Measurements from ENCODE around the gene FGF18.

Gene FGF18

DNA sequence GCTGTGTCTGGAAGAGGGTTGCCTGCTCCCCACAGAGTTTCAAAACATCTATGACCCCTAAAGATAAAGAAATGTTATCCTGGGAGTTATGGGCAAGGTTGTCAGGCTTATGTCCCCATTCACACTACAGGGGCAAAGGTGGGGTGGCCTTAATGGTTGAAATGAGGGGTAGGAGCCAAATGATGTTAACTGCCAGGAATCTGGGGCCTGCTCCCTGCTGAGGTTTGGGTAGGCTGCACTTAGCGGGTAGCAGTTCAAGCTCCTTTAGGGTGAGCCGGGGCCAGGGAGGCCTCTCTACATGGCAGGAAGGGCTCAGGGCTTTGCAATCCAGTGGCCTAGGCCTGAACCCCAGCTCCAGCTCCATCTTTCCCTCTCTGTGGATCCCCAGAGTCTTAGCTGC lies 3.0 kb downstream of the FGF18 start:
- no peak overlapping the region for H3K4me3 ChIP-seq (ENCODE audit: insufficient read depth, low read depth, low read length, poor library complexity, severe bottlenecking)
- no peak overlapping the region for H3K27ac ChIP-seq (ENCODE audit: insufficient read depth, low read length, poor library complexity, severe bottlenecking)
- H3K9me3 ChIP-seq (ENCODE audit: control insufficient read depth, low read length), result no peaks in the 10 kb centered on the region
- no peak for DNase-seq
- H3K36me3 ChIP-seq (ENCODE audit: control insufficient read depth, insufficient read depth, low read length), result no peaks in the 10 kb centered on the region
- H3K27me3 ChIP-seq (replicated peaks; ENCODE audit: control insufficient read depth, insufficient read depth, low read length, poor library complexity, severe bottlenecking), result peaks cover 17% of the 10 kb centered on the region
- H3K4me1 ChIP-seq (ENCODE audit: control insufficient read depth, insufficient read depth, low read length, poor library complexity, severe bottlenecking), result peaks cover 18% of the 10 kb centered on the region

DNA sequence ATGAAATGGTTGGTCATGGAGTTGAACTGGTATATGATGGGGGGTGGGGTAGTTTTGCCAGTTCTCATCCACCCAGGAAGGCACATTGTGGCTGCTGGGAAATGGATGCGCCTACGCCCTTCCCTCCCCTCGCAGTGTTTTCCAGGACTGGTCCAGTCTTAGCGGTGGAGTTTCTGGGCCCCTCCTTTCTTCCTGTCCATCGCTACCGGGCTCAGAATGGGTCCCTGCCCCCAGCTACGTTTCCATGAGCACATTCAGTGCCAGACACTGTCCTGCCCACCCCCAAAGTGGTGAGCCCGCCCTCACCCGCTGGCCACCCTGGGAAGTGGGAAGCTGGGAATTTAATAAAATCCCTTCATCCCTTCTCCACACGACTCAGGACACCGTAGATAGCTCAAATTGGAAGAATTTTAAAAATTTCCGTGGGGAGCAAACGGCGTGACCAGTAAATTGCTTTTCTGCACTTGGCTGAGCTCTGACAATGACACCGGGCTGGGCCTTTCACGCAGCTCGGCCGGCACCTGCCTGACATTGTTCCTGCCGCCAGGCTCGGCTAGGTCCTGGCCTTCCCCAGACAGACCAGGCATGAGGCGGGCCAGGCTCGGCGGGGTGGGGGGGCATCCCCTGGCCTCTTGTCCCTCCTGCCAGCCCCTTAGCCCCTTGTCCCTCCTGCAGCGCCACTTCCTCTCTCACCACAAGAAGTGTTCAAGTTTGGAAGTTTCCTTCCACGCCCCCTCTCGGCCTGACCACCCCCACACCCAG lies 3.6 kb downstream of the FGF18 start:
- no peaks in the 10 kb centered on the region for H3K36me3 ChIP-seq (ENCODE audit: control insufficient read depth, insufficient read depth, low read length)
- DNase-seq, result no peak
- no peaks in the 10 kb centered on the region for H3K9me3 ChIP-seq (ENCODE audit: control insufficient read depth, low read length)
- peaks cover 17% of the 10 kb centered on the region for H3K27me3 ChIP-seq (replicated peaks; ENCODE audit: control insufficient read depth, insufficient read depth, low read length, poor library complexity, severe bottlenecking)
- H3K4me3 ChIP-seq (ENCODE audit: insufficient read depth, low read depth, low read length, poor library complexity, severe bottlenecking), result no peak overlapping the region
- H3K4me1 ChIP-seq (ENCODE audit: control insufficient read depth, insufficient read depth, low read length, poor library complexity, severe bottlenecking), result peaks cover 18% of the 10 kb centered on the region
- H3K27ac ChIP-seq (ENCODE audit: insufficient read depth, low read length, poor library complexity, severe bottlenecking), result no peak overlapping the region

DNA sequence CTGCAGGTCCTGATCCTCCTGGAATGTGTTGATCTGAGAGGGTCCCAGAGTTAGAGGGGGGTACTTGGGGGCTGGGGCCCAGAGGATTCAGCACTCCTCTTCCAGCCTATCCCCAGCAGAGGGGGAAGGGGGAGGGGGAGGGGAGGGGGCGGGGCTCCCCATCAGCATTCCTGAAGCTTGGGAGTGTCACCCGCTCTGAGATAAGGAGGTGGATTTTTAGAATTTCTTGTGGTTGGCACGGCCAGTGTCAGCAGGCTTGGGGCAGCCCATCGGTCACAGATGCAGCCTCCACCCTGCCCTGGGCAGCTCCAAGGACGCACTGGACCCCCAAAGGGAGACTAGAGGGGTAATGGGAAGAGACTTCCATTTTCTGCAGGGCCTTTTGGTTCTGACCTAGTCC lies 5.3 kb downstream of the FGF18 start:
- no peaks in the 10 kb centered on the region for H3K9me3 ChIP-seq (ENCODE audit: control insufficient read depth, low read length)
- H3K4me1 ChIP-seq (ENCODE audit: control insufficient read depth, insufficient read depth, low read length, poor library complexity, severe bottlenecking), result peaks cover 8% of the 10 kb centered on the region
- no peak overlapping the region for H3K4me3 ChIP-seq (ENCODE audit: insufficient read depth, low read depth, low read length, poor library complexity, severe bottlenecking)
- no peaks in the 10 kb centered on the region for H3K36me3 ChIP-seq (ENCODE audit: control insufficient read depth, insufficient read depth, low read length)
- H3K27ac ChIP-seq (ENCODE audit: insufficient read depth, low read length, poor library complexity, severe bottlenecking), result no peak overlapping the region
- DNase-seq, result no peak
- H3K27me3 ChIP-seq (replicated peaks; ENCODE audit: control insufficient read depth, insufficient read depth, low read length, poor library complexity, severe bottlenecking), result peaks cover 17% of the 10 kb centered on the region

DNA sequence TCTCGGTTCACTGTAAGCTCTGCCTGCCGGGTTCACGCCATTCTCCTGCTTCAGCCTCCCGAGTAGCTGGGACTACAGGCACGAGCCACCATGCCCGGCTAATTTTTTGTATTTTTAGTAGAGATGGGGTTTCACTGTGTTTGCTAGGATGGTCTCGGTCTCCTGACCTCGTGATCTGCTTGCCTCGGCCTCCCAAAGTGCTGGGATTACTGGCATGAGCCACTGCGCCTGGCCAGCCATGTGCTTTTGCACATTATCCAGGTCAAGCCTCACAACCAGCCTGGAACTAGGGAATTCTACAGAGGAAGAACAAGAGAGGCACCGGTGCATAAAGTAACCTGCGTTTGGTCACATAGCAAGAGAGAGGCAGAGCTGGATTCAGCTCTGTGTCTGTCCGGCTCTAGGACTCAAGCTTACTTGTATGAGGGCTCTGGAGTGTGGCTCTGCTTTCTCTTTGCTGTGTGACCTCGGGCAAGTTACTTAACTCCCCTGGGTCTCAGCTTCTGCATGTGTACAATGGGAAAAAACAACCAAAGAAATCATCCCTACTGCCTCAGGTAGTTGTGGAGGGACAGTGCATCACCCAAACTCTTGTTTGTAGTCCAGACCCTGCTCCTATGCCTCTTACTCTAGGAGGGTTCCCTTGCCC lies 6.3 kb downstream of the FGF18 start:
- Histone ChIP-seq H3K27ac (ENCODE audit: insufficient read depth, low read length, poor library complexity, severe bottlenecking) (no peak overlapping the region), H3K4me1 (ENCODE audit: control insufficient read depth, insufficient read depth, low read length, poor library complexity, severe bottlenecking) (peaks cover 2% of the 10 kb centered on the region), H3K36me3 (ENCODE audit: control insufficient read depth, insufficient read depth, low read length) (no peaks in the 10 kb centered on the region), H3K27me3 (replicated peaks; ENCODE audit: control insufficient read depth, insufficient read depth, low read length, poor library complexity, severe bottlenecking) (peaks cover 9% of the 10 kb centered on the region), H3K4me3 (ENCODE audit: insufficient read depth, low read depth, low read length, poor library complexity, severe bottlenecking) (no peak overlapping the region), H3K9me3 (ENCODE audit: control insufficient read depth, low read length) (no peaks in the 10 kb centered on the region)
- no peak for DNase-seq

DNA sequence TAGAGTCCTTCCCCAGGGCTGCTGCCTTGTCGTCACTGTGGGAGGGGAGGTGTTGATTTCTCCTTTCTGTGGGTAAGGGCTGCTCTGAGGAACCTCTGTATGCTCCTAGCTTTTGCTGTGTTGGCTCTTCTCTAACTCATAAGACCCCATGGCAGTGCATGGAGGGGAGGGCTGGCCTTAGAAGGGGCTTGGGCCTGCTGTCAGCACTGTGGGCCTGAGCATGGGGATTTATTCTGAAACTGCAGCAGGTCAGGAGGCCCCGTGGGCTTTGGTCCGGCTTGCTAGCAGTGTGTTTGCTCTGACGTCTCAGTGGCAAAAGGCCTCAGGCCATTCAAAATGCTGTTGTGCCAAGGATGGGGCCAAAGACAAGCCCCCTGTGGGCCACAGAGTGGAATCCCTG lies 6.8 kb downstream of the FGF18 start:
- Histone ChIP-seq H3K4me1 (ENCODE audit: control insufficient read depth, insufficient read depth, low read length, poor library complexity, severe bottlenecking) (no peaks in the 10 kb centered on the region), H3K36me3 (ENCODE audit: control insufficient read depth, insufficient read depth, low read length) (no peaks in the 10 kb centered on the region), H3K27ac (ENCODE audit: insufficient read depth, low read length, poor library complexity, severe bottlenecking) (no peak overlapping the region), H3K9me3 (ENCODE audit: control insufficient read depth, low read length) (no peaks in the 10 kb centered on the region), H3K4me3 (ENCODE audit: insufficient read depth, low read depth, low read length, poor library complexity, severe bottlenecking) (no peak overlapping the region), H3K27me3 (replicated peaks; ENCODE audit: control insufficient read depth, insufficient read depth, low read length, poor library complexity, severe bottlenecking) (peaks cover 4% of the 10 kb centered on the region)
- DNase-seq, result no peak

DNA sequence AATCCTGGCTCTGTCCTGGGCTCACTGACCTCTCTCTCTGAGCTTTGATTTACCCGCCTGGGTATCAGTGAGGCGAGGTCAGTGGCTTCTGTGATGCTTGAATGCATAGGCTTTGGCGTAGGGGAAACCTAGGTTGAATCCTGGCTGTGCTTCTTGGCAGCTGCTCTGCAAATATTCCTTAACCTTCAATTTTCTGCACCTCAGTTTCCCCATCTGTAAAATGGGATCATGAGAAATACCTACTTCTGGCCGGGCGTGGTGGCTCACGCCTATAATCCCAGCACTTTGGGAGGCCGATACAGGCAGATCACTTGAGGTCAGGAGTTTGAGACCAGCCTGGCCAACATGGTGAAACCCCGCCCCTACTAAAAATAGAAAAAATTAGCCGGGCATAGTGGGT lies 7.2 kb downstream of the FGF18 start:
- Histone ChIP-seq H3K27ac (ENCODE audit: insufficient read depth, low read length, poor library complexity, severe bottlenecking) (no peak overlapping the region), H3K4me3 (ENCODE audit: insufficient read depth, low read depth, low read length, poor library complexity, severe bottlenecking) (no peak overlapping the region), H3K9me3 (ENCODE audit: control insufficient read depth, low read length) (no peaks in the 10 kb centered on the region), H3K27me3 (replicated peaks; ENCODE audit: control insufficient read depth, insufficient read depth, low read length, poor library complexity, severe bottlenecking) (no peaks in the 10 kb centered on the region), H3K36me3 (ENCODE audit: control insufficient read depth, insufficient read depth, low read length) (no peaks in the 10 kb centered on the region), H3K4me1 (ENCODE audit: control insufficient read depth, insufficient read depth, low read length, poor library complexity, severe bottlenecking) (no peaks in the 10 kb centered on the region)
- DNase-seq, result no peak

DNA sequence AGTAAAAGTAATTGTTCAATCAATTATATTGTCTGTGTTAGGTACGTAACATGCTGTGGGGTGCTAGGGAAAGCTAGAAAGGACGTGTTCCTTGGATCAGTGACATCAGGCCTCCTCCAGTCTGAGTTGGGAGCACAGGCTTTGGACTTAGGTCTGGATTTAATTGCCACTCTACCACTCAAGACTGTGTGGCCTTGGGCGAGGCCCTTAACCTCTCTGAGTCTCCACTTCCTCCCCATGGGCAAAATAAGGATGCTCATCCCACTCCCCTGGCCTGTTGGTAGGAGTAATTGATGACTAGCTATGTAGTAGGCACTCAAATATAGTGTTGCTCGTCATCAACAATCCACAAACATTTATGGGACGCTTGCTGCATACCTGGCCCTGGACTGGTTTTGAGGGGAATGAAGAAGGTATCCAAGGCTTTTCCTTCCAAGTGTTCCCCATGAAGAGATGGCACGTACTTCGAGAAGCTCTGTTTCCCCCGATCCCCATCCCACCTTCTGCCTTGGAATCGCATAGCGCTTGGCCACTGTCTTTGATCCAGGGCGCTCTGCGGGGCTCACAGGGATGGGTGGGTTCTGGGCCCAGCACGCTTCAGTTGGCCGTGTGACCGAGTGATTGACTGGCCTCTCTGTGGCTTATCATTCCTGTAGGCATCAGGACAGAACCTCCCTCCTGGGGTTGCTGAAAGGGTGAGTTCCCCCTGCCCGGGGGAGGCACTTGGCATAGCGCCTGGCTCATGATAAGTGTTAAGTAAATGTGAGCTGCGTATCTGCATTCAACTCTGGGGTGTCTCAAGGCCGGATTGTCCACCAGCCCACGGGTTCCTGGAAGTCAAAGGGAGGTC lies 8.1 kb downstream of the FGF18 start:
- Histone ChIP-seq H3K4me1 (ENCODE audit: control insufficient read depth, insufficient read depth, low read length, poor library complexity, severe bottlenecking) (no peaks in the 10 kb centered on the region), H3K27ac (ENCODE audit: insufficient read depth, low read length, poor library complexity, severe bottlenecking) (no peak overlapping the region), H3K9me3 (ENCODE audit: control insufficient read depth, low read length) (no peaks in the 10 kb centered on the region), H3K4me3 (ENCODE audit: insufficient read depth, low read depth, low read length, poor library complexity, severe bottlenecking) (no peak overlapping the region), H3K36me3 (ENCODE audit: control insufficient read depth, insufficient read depth, low read length) (no peaks in the 10 kb centered on the region), H3K27me3 (replicated peaks; ENCODE audit: control insufficient read depth, insufficient read depth, low read length, poor library complexity, severe bottlenecking) (no peaks in the 10 kb centered on the region)
- DNase-seq, result no peak

DNA sequence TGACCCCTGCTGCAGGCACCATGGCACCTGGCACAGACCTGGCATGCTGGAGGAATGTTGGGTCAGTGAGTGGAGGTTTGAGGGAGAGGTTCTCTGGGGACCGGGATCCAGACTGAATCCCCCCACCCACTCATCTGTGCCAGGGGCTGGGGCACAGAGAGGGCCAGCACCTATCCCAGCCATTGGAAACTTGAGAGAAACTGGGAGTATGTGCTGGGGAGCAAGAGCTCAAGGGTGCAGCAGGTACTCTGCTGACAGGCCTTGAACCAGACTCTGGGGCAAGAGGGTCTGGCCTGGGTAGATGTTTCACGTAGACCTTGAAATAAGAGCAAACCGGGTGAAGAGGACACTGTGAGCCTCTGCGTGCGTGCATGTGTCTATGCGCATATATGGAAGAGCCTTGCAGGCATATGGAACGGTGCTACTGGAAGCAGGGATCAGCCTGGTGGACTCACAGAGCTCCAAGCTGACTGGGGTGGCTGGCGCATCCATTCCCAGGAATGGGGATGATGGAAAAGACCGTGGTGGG lies 8.8 kb downstream of the FGF18 start:
- no peaks in the 10 kb centered on the region for H3K4me1 ChIP-seq (ENCODE audit: control insufficient read depth, insufficient read depth, low read length, poor library complexity, severe bottlenecking)
- no peaks in the 10 kb centered on the region for H3K36me3 ChIP-seq (ENCODE audit: control insufficient read depth, insufficient read depth, low read length)
- no peaks in the 10 kb centered on the region for H3K27me3 ChIP-seq (replicated peaks; ENCODE audit: control insufficient read depth, insufficient read depth, low read length, poor library complexity, severe bottlenecking)
- DNase-seq, result no peak
- no peak overlapping the region for H3K4me3 ChIP-seq (ENCODE audit: insufficient read depth, low read depth, low read length, poor library complexity, severe bottlenecking)
- no peak overlapping the region for H3K27ac ChIP-seq (ENCODE audit: insufficient read depth, low read length, poor library complexity, severe bottlenecking)
- no peaks in the 10 kb centered on the region for H3K9me3 ChIP-seq (ENCODE audit: control insufficient read depth, low read length)

DNA sequence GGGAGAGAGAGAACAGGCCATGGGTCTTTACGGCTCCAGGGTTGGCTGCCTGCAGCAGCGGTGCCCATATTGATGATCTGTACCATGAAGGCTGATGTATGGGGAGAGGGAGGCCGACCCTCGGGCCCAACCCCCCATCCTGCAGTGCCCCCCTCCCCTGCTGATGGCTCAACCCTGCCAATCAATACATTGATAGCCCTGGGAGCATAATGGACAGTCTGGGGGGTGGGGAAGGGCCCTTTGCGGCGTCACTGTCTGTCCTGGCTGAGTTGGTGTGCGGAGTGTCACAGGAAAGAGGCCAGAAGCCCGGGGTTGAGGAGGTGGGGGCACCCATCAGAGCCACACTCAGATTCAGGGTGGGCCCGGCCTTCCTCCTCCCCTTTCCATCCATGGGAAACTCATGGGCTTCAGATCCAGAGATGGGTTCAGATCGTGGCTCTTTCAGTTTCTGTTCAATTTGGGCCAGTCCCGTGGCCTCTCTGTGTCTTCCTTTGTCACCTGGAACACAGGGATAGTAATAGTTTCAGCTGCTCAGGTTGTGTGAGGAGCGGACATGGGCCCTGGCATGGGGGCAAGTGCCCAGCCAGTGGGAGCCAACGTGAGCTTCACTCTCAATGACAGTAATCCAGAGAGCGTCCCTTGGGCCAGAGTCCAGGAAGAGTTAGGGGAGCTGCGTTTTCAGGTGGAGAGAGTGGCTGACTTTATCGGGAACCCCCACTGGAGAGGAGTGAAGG lies 9.5 kb downstream of the FGF18 start:
- no peak overlapping the region for H3K4me3 ChIP-seq (ENCODE audit: insufficient read depth, low read depth, low read length, poor library complexity, severe bottlenecking)
- H3K9me3 ChIP-seq (ENCODE audit: control insufficient read depth, low read length), result no peaks in the 10 kb centered on the region
- no peaks in the 10 kb centered on the region for H3K36me3 ChIP-seq (ENCODE audit: control insufficient read depth, insufficient read depth, low read length)
- no peak for DNase-seq
- H3K27ac ChIP-seq (ENCODE audit: insufficient read depth, low read length, poor library complexity, severe bottlenecking), result no peak overlapping the region
- H3K27me3 ChIP-seq (replicated peaks; ENCODE audit: control insufficient read depth, insufficient read depth, low read length, poor library complexity, severe bottlenecking), result no peaks in the 10 kb centered on the region
- no peaks in the 10 kb centered on the region for H3K4me1 ChIP-seq (ENCODE audit: control insufficient read depth, insufficient read depth, low read length, poor library complexity, severe bottlenecking)
